ENCODE data around the gene HSPA6. TPM values are rescaled to one million over a fixed set of nuclear protein-coding genes. Genes with fewer than 3 reads are reported as not detected.
A peak's percentile ranks its signal among the peaks of the same experiment; 100 is the strongest.
"Not testable (repeated sequence)": the region's sequence is repeated elsewhere in the genome, so short reads cannot be mapped to it uniquely, and the experiment has no call there.

Gene HSPA6
- total and polyA plus RNA-seq, 2 experiments from 2014 or later = 0.50 to 13.2 TPM

DNA sequence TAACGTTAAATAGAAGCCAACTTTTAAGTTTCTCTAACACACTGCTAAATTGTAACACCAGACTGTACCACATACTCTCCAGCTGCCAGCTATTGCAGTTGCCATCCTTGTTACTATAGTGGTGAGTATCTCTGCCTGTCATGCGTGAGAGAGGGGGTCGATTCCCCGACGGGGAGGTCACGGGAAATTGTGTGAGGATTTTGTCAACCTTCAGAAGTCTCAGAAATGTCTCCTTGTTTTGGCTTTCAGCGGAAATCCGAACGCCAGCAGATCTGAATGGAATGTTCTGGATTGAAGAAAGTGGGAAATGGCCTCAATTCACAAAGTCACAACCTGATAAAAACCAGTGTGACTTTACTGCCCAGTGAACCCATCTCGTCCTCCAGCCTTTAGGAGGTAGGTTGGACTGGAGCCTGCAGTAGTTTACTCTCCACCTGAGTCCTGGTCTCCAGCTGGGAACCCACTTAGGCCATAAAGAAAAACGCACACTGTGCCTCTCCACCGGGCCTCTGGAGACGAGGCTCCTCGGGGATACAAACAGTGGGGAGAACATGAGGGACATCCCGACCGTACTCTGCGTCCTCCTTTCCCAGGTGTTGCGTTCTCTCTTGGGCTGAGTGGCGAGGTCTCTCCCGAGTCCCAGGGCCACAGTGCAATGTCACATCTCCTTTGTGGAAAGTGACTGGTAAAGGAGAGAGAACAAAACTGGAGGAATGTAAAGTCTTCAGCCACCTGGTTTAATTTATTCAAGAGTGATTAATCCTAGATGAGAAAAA is 1.1 kb upstream of the HSPA6 start:
- 81% methylated on average over 15 of the region's 20 CpGs for WGBS (ENCODE audit: low lambda C conversion rate, missing lambda C conversion rate)
- not testable (repeated sequence) for H3K9me2 ChIP-seq (replicated peaks; ENCODE audit: insufficient read depth); H3K9me3 ChIP-seq (ENCODE audit: low read depth); H3K36me3 ChIP-seq (replicated peaks; ENCODE audit: insufficient read depth, low read depth); H3K27me3 ChIP-seq; H3K4me3 ChIP-seq; H3K4me2 ChIP-seq; H3K4me1 ChIP-seq (ENCODE audit: insufficient read depth); H3K27ac ChIP-seq; H2AFZ ChIP-seq; H3K79me2 ChIP-seq; DNase-seq (ENCODE audit: low spot score); H4K20me1 ChIP-seq (ENCODE audit: insufficient read depth, poor library complexity, severe bottlenecking)

- DNase-seq (ENCODE audit: low spot score); H3K9me3 ChIP-seq (ENCODE audit: low read depth); H2AFZ ChIP-seq; H3K9me2 ChIP-seq (replicated peaks; ENCODE audit: insufficient read depth); H4K20me1 ChIP-seq (ENCODE audit: insufficient read depth, poor library complexity, severe bottlenecking); H3K36me3 ChIP-seq (replicated peaks; ENCODE audit: insufficient read depth, low read depth); H3K27ac ChIP-seq; H3K27me3 ChIP-seq; H3K79me2 ChIP-seq; H3K4me1 ChIP-seq (ENCODE audit: insufficient read depth): not testable (repeated sequence)
- WGBS (ENCODE audit: low lambda C conversion rate, missing lambda C conversion rate) = 14% methylated on average over 21 of the region's 55 CpGs
- peak overlapping the region; percentile 78 for H3K4me2 ChIP-seq
- H3K4me3 ChIP-seq = peak overlapping the region; percentile 10
These were observed 477 bp downstream of the HSPA6 start for GRCh38 chr1:161524742-161525291.

DNA sequence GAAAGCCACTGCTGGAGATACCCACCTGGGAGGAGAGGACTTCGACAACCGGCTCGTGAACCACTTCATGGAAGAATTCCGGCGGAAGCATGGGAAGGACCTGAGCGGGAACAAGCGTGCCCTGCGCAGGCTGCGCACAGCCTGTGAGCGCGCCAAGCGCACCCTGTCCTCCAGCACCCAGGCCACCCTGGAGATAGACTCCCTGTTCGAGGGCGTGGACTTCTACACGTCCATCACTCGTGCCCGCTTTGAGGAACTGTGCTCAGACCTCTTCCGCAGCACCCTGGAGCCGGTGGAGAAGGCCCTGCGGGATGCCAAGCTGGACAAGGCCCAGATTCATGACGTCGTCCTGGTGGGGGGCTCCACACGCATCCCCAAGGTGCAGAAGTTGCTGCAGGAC is 981 bp downstream of the HSPA6 start:
- H2AFZ ChIP-seq; H3K4me1 ChIP-seq (ENCODE audit: insufficient read depth); H3K27ac ChIP-seq; H3K9me3 ChIP-seq (ENCODE audit: low read depth); H3K79me2 ChIP-seq; H3K36me3 ChIP-seq (replicated peaks; ENCODE audit: insufficient read depth, low read depth); H3K27me3 ChIP-seq; H3K9me2 ChIP-seq (replicated peaks; ENCODE audit: insufficient read depth); DNase-seq (ENCODE audit: low spot score); H3K4me3 ChIP-seq; H4K20me1 ChIP-seq (ENCODE audit: insufficient read depth, poor library complexity, severe bottlenecking): not testable (repeated sequence)
- 81% methylated on average over 21 of the region's 23 CpGs for WGBS (ENCODE audit: low lambda C conversion rate, missing lambda C conversion rate)
- peak overlapping the region; percentile 78 for H3K4me2 ChIP-seq

DNA sequence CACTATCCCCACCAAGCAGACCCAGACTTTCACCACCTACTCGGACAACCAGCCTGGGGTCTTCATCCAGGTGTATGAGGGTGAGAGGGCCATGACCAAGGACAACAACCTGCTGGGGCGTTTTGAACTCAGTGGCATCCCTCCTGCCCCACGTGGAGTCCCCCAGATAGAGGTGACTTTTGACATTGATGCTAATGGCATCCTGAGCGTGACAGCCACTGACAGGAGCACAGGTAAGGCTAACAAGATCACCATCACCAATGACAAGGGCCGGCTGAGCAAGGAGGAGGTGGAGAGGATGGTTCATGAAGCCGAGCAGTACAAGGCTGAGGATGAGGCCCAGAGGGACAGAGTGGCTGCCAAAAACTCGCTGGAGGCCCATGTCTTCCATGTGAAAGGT is 1.6 kb downstream of the HSPA6 start:
- WGBS (ENCODE audit: low lambda C conversion rate, missing lambda C conversion rate) = 83% methylated on average over 7 of the region's 7 CpGs
- H3K79me2 ChIP-seq; H3K4me3 ChIP-seq; DNase-seq (ENCODE audit: low spot score); H3K27me3 ChIP-seq; H3K4me2 ChIP-seq; H3K4me1 ChIP-seq (ENCODE audit: insufficient read depth); H4K20me1 ChIP-seq (ENCODE audit: insufficient read depth, poor library complexity, severe bottlenecking); H3K27ac ChIP-seq; H3K9me2 ChIP-seq (replicated peaks; ENCODE audit: insufficient read depth); H3K9me3 ChIP-seq (ENCODE audit: low read depth); H2AFZ ChIP-seq; H3K36me3 ChIP-seq (replicated peaks; ENCODE audit: insufficient read depth, low read depth): not testable (repeated sequence)

GRCh38 chr1:161528550-161528949 is 4.2 kb downstream of the HSPA6 start:
- H3K4me1 ChIP-seq (ENCODE audit: insufficient read depth) = peaks cover 16% of the 10 kb centered on the region
- DNase-seq (ENCODE audit: low spot score); H3K9me3 ChIP-seq (ENCODE audit: low read depth); H2AFZ ChIP-seq; H3K79me2 ChIP-seq; H3K4me3 ChIP-seq; H3K9me2 ChIP-seq (replicated peaks; ENCODE audit: insufficient read depth); H3K27ac ChIP-seq; H3K27me3 ChIP-seq; H4K20me1 ChIP-seq (ENCODE audit: insufficient read depth, poor library complexity, severe bottlenecking); H3K4me2 ChIP-seq; H3K36me3 ChIP-seq (replicated peaks; ENCODE audit: insufficient read depth, low read depth): not testable (repeated sequence)
- 65% methylated on average over 3 of the region's 3 CpGs for WGBS (ENCODE audit: low lambda C conversion rate, missing lambda C conversion rate)

- H3K9me3 ChIP-seq (ENCODE audit: low read depth) = not testable (repeated sequence)
These were observed 5.2 kb downstream of the HSPA6 start for GRCh38 chr1:161529463-161530104.

DNA sequence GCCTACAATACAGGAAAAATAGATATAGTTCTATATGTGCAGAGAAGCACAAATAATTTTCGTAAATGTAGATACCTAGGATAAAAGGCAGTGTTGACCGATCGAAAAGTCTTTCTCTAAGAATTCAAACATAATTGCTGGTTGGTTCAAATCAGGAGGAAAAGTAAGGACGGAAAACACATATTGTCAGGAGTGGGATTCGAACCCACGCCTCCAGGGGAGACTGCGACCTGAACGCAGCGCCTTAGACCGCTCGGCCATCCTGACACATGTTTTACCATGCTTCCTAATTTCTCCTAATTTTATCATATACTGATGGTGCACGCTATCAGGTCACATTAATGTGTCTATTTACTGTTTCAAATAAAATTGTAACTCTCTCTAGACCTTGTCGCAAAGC is 5.8 kb downstream of the HSPA6 start:
- not testable (repeated sequence) for H3K9me3 ChIP-seq (ENCODE audit: low read depth); H2AFZ ChIP-seq; H4K20me1 ChIP-seq (ENCODE audit: insufficient read depth, poor library complexity, severe bottlenecking); H3K27ac ChIP-seq; H3K27me3 ChIP-seq; H3K36me3 ChIP-seq (replicated peaks; ENCODE audit: insufficient read depth, low read depth); H3K9me2 ChIP-seq (replicated peaks; ENCODE audit: insufficient read depth); H3K79me2 ChIP-seq
- Histone ChIP-seq H3K4me3 (peak overlapping the region; percentile 3), H3K4me1 (ENCODE audit: insufficient read depth) (peaks cover 16% of the 10 kb centered on the region), H3K4me2 (peak overlapping the region; percentile 71)
- 2% methylated on average over 12 of the region's 13 CpGs for WGBS (ENCODE audit: low lambda C conversion rate, missing lambda C conversion rate)
- peak; percentile 64 for DNase-seq (ENCODE audit: low spot score)

More at GRCh38 chr1:161529463-161530104, 5.2 kb downstream of the HSPA6 start:
- peaks cover 16% of the 10 kb centered on the region for H3K4me1 ChIP-seq (ENCODE audit: insufficient read depth)
- 17% methylated on average over 19 of the region's 19 CpGs for WGBS (ENCODE audit: low lambda C conversion rate, missing lambda C conversion rate)
- H3K27me3 ChIP-seq; H3K36me3 ChIP-seq (replicated peaks; ENCODE audit: insufficient read depth, low read depth); DNase-seq (ENCODE audit: low spot score); H3K27ac ChIP-seq; H2AFZ ChIP-seq; H3K79me2 ChIP-seq; H4K20me1 ChIP-seq (ENCODE audit: insufficient read depth, poor library complexity, severe bottlenecking); H3K9me2 ChIP-seq (replicated peaks; ENCODE audit: insufficient read depth): not testable (repeated sequence)
- peak overlapping the region; percentile 71 for H3K4me2 ChIP-seq
- peak overlapping the region; percentile 3 for H3K4me3 ChIP-seq

DNA sequence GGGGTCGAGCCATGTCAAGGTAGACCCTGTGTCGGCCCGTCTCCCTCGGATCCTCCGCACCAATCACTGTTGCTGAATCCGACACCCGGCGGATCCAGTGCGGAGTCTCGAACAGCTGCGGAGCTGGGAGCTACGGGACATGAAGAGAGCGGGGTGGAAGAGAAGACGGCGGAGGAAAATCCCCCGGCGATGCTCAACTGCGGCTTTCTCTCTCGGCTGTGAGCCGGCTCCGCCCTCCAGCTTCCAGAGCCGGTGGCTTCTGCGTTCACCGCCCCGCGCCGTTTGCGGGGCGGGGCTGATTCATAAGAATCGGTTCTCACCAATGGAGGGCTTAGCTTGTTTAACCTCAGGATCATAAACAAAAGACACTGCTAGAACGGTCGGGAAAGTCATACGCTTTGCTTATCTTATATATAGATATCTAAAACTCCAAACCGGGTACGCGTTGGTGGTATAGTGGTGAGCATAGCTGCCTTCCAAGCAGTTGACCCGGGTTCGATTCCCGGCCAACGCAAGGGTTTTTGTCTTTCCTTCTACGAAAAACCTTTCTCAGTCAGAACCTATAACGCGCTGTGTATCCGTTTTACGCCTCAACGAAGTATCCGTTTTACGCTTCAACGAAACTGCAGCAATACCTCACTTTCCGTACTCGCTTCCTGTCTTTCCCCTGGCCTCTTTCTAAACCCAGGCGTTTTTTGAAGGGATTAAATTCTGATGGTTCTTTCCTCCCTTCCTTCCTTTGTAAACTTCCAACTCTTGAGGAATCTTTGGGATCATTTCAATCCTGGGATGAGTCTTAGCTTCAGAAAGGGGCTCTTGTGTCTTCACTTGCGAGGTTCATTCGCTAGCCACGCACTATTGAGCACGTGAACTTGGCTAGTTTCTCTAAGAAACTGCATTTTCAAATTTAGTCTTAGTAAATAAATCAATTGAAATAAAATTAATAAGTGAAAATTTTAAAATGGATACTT is 6.6 kb downstream of the HSPA6 start:
- Histone ChIP-seq H3K4me1 (ENCODE audit: insufficient read depth) (peaks cover 16% of the 10 kb centered on the region), H2AFZ (peak overlapping the region; percentile 36), H3K27ac (peak overlapping the region; percentile 64), H3K4me3 (peak overlapping the region; percentile 34), H3K4me2 (peak overlapping the region; percentile 71)
- H3K9me2 ChIP-seq (replicated peaks; ENCODE audit: insufficient read depth); H3K27me3 ChIP-seq; H3K36me3 ChIP-seq (replicated peaks; ENCODE audit: insufficient read depth, low read depth); H3K9me3 ChIP-seq (ENCODE audit: low read depth); H3K79me2 ChIP-seq; H4K20me1 ChIP-seq (ENCODE audit: insufficient read depth, poor library complexity, severe bottlenecking): not testable (repeated sequence)
- WGBS (ENCODE audit: low lambda C conversion rate, missing lambda C conversion rate) = under 1% methylated on average over 56 of the region's 56 CpGs
- DNase-seq (ENCODE audit: low spot score) = peak; percentile 90
